ENCODE data around the gene EXOSC5.

- TF ChIP-seq, protein P1, sequence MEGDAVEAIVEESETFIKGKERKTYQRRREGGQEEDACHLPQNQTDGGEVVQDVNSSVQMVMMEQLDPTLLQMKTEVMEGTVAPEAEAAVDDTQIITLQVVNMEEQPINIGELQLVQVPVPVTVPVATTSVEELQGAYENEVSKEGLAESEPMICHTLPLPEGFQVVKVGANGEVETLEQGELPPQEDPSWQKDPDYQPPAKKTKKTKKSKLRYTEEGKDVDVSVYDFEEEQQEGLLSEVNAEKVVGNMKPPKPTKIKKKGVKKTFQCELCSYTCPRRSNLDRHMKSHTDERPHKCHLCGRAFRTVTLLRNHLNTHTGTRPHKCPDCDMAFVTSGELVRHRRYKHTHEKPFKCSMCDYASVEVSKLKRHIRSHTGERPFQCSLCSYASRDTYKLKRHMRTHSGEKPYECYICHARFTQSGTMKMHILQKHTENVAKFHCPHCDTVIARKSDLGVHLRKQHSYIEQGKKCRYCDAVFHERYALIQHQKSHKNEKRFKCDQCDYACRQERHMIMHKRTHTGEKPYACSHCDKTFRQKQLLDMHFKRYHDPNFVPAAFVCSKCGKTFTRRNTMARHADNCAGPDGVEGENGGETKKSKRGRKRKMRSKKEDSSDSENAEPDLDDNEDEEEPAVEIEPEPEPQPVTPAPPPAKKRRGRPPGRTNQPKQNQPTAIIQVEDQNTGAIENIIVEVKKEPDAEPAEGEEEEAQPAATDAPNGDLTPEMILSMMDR (conservative IDR thresholded peaks at IDR 0.05; ENCODE audit: low read length): no peak
- no peak for TF ChIP-seq EZH2phosphoT487 (IDR thresholded peaks at IDR 0.05; ENCODE audit: borderline replicate concordance, low read depth, low read length)
Observed at GRCh38 chr19:41371541-41371940, 25.6 kb downstream of the EXOSC5 start.
